Ovary (tissue), 9 donors: Measurements from ENCODE around the gene CERS6. TPM values are rescaled to one million over a fixed set of nuclear protein-coding genes. Genes with fewer than 3 reads are reported as not detected.

Source experiments
- DNase-seq, 5 donors: peaks; one replicate each; pipeline ENCODE4 v3.0.0-alpha.2; 2019 to 2020
- H3K27ac ChIP-seq, 2 donors: fragments of 200-600 bp; one replicate each; pipeline versions ENCODE4 v1.5.1 to v1.8.0; 2019 to 2022
- H3K27me3 ChIP-seq: fragments of 200-600 bp; one replicate; pipeline ENCODE4 v1.8.0; 2022
- H3K36me3 ChIP-seq: fragments of 200-600 bp; sonication (generic); one replicate; pipeline ENCODE4 v1.5.1; 2019
- H3K4me1 ChIP-seq: one replicate; pipeline ENCODE4 v1.8.1; 2013; ENCODE audit warnings: mild to moderate bottlenecking, moderate library complexity; ENCODE audit not compliant: insufficient read depth
- H3K4me3 ChIP-seq: fragments of 200-600 bp; sonication (generic); one replicate; pipeline ENCODE4 v1.5.1; 2017
- H3K9me3 ChIP-seq, 2 donors: fragments of 200-600 bp in 1 of 2; sonication (generic) in 1 of 2; one replicate each; pipeline versions ENCODE4 v1.5.1 to v1.8.1; 2013 to 2019; ENCODE audit warnings: mild to moderate bottlenecking in 1 of 2, moderate library complexity in 1 of 2
- CTCF ChIP-seq, 3 donors: fragments of 450-650 bp in 2 of 3; fragments of 200-600 bp in 1 of 3; IDR thresholded peaks; one replicate each; pipeline versions ENCODE4 v1.5.1 to v1.8.0; 2016 to 2022; ENCODE audit warnings: antibody characterized with exemption in 3 of 3, mild to moderate bottlenecking in 1 of 3
- EP300 ChIP-seq: sonication (generic); formaldehyde crosslinking; IDR thresholded peaks from one replicate; pipeline ENCODE4 v1.6.1; 2017; ENCODE audit warnings: antibody characterized with exemption
- POLR2A ChIP-seq: fragments of 450-650 bp; IDR thresholded peaks from one replicate; pipeline ENCODE4 v1.6.1; 2017; ENCODE audit warnings: antibody characterized with exemption, mild to moderate bottlenecking, moderate library complexity
- WGBS, 3 donors: extraction: QIAGEN DNeasy Blood & Tissue Kit in 1 of 3; methylation state at CpG; one replicate each; pipeline versions ENCODE4 v1.1.5 to v1.1.7; 2013 to 2017; 5-methylcytosine and 5-hydroxymethylcytosine counted together
- intact Hi-C, 4 donors: fragments of 100-400 bp; cut with DNase I; formaldehyde crosslinking; loops; one replicate each; pipeline versions ENCODE4 v1.11.0 to v1.15.1; 2022 to 2023
- polyA plus RNA-seq, 2 donors: library from polyadenylated mRNA; stranded (reverse); fragments of 200-250 nt in 1 of 2; fragments of 350-450 nt in 1 of 2; fragmentation: Illumina TruSeq in 1 of 2; extraction: RNeasy Lipid Tissue Mini Kit (QIAGEN cat#74804) in 1 of 2; gene quantifications; one replicate each; pipeline ENCODE4 v1.2.3, GENCODE V29; 2013 to 2014
- total RNA-seq, 7 donors: library from RNA; depleted of rRNA in 2 of 7; stranded (reverse); fragments of >200 nt in 2 of 7; fragmentation: NEBNext Ultra II Directional in 3 of 7; extraction: Animal tissue kit (Norgen Biotek cat#: 25700) in 3 of 7; gene quantifications; one replicate each; pipeline versions ENCODE4 v1.1.0 to v1.2.4, GENCODE V29; 2016 to 2023
- donor health status: DM: no; HTN: no; CAD: no; lungs with moderate emphysema.
- donor health status: DM: no; HTN: no; CAD: no.
- donor health status: Bipolar disorder and iron deficiency.
- donor health status: DM: yes; HTN: yes; CAD: no.
- donor health status: DM: no; HTN: no; CAD: no.
- donor health status: DM: yes; HTN: yes; CAD: no.

Gene CERS6
- total and polyA plus RNA-seq, 9 donors: 11.5 to 30.8 (median 24.9) TPM

GRCh38 chr2:168740788-168741187, 284.7 kb downstream of the CERS6 start:
- intact Hi-C loops: no loop called here

GRCh38 chr2:168742258-168742932, 286.3 kb downstream of the CERS6 start:
- intact Hi-C loops: no loop called here
- WGBS, 3 donors: 50 to 70% (median 68%) methylated on average over 4 of the region's 4 CpGs
- peaks cover 1% of the 10 kb centered on the region for H3K4me1 ChIP-seq
- no peak for DNase-seq
- no peaks in the 10 kb centered on the region for H3K36me3 ChIP-seq
- no peaks in the 10 kb centered on the region for H3K27me3 ChIP-seq
- no peak for TF ChIP-seq POLR2A
- no peak for TF ChIP-seq CTCF (IDR thresholded peaks at IDR 0.05)
- no peak for TF ChIP-seq EP300
- no peaks in the 10 kb centered on the region for H3K9me3 ChIP-seq
- H3K27ac ChIP-seq: no peak overlapping the region
- H3K4me3 ChIP-seq: no peak overlapping the region

More at GRCh38 chr2:168740788-168741187, 284.7 kb downstream of the CERS6 start:
- Histone ChIP-seq H3K9me3 (no peaks in the 10 kb centered on the region), H3K4me1 (peaks cover 1% of the 10 kb centered on the region), H3K36me3 (no peaks in the 10 kb centered on the region), H3K27me3 (no peaks in the 10 kb centered on the region), H3K27ac (no peak overlapping the region), H3K4me3 (no peak overlapping the region)
- no peak for DNase-seq
- TF ChIP-seq CTCF (IDR thresholded peaks at IDR 0.05) (no peak), EP300 (no peak), POLR2A (no peak)
- WGBS, 3 donors: 64 to 97% (median 83%) methylated on average over 3 of the region's 3 CpGs

GRCh38 chr2:168744844-168745243, 288.8 kb downstream of the CERS6 start:
- Histone ChIP-seq H3K27ac (no peak overlapping the region), H3K9me3 (no peaks in the 10 kb centered on the region), H3K27me3 (no peaks in the 10 kb centered on the region), H3K4me3 (no peak overlapping the region), H3K36me3 (no peaks in the 10 kb centered on the region), H3K4me1 (peaks cover 1% of the 10 kb centered on the region)
- DNase-seq: no peak
- intact Hi-C loops: no loop called here
- WGBS, 3 donors: 90 to 93% (median 91%) methylated on average over 2 of the region's 2 CpGs
- TF ChIP-seq CTCF (IDR thresholded peaks at IDR 0.05): no peak
- no peak for TF ChIP-seq POLR2A
- no peak for TF ChIP-seq EP300

- Histone ChIP-seq H3K4me3 (no peak overlapping the region), H3K27ac (no peak overlapping the region), H3K36me3 (no peaks in the 10 kb centered on the region), H3K4me1 (no peaks in the 10 kb centered on the region), H3K27me3 (no peaks in the 10 kb centered on the region), H3K9me3 (no peaks in the 10 kb centered on the region)
- WGBS, 3 donors: 86 to 92% (median 92%) methylated on average over 5 of the region's 5 CpGs
- intact Hi-C loops: no loop called here
- no peak for TF ChIP-seq CTCF (IDR thresholded peaks at IDR 0.05)
- no peak for TF ChIP-seq EP300
- TF ChIP-seq POLR2A: no peak
- DNase-seq: no peak
Observed at GRCh38 chr2:168748461-168748860, 292.4 kb downstream of the CERS6 start.
